Measurements from ENCODE around the gene KRT13.

DNA sequence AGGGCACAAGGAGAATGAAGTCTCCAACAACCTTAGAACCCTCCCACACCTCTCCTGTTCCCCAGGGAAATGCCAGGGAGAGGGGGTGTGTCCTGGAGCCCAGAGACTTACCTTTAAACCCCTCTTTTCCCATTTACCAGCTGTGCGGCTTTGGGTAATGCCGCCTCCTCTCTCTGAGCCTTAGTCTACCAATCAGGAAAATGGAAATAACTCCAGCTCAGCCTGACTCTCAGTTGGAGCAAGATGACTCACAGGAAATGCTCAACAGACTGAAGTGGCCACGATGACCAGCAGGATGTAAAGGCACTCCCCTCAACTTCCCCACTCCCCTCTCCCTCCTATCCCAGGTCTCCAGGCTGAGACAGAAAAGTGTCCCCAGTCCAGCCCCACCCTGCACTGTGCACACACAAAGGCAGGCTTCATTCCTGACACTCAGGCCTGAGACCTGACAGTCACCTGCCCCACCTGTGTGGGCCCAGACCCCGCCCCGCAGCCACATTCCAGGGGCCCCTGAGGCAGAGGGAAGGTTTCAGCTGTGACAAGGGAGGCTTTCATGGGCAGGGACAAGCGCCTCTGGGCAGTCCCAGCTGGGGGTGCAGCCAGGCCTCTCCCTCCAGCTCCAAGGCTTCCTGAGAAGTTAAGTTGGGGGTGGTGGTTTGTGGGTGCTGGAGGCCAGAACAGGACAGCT lies 16.3 kb upstream of the KRT13 start:
- TF ChIP-seq, protein P1, sequence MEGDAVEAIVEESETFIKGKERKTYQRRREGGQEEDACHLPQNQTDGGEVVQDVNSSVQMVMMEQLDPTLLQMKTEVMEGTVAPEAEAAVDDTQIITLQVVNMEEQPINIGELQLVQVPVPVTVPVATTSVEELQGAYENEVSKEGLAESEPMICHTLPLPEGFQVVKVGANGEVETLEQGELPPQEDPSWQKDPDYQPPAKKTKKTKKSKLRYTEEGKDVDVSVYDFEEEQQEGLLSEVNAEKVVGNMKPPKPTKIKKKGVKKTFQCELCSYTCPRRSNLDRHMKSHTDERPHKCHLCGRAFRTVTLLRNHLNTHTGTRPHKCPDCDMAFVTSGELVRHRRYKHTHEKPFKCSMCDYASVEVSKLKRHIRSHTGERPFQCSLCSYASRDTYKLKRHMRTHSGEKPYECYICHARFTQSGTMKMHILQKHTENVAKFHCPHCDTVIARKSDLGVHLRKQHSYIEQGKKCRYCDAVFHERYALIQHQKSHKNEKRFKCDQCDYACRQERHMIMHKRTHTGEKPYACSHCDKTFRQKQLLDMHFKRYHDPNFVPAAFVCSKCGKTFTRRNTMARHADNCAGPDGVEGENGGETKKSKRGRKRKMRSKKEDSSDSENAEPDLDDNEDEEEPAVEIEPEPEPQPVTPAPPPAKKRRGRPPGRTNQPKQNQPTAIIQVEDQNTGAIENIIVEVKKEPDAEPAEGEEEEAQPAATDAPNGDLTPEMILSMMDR (IDR thresholded peaks at IDR 0.05), result no peak
- no peak for TF ChIP-seq ZFX (IDR thresholded peaks at IDR 0.05; ENCODE audit: borderline replicate concordance)
